ENCODE measurements around the gene AKT1S1.

GRCh38 chr19:49820125-49820524 lies 57.0 kb downstream of the AKT1S1 start:
- TF ChIP-seq POLR2AphosphoS5 (IDR thresholded peaks at IDR 0.05), result no peak
- TF ChIP-seq POLR2A (IDR thresholded peaks at IDR 0.05), result no peak
- TF ChIP-seq CTCF (IDR thresholded peaks at IDR 0.05), result no peak
- TF ChIP-seq EP300 (IDR thresholded peaks at IDR 0.05), result no peak
